GM23248 (cell line): ENCODE measurements around the gene RFX4. TPM values are rescaled to one million over a fixed set of nuclear protein-coding genes. Genes with fewer than 3 reads are reported as not detected.

Source experiments
- DNase-seq: peaks from one replicate; pipeline ENCODE4 v3.0.0-alpha.2; 2015
- H2AFZ ChIP-seq: fragments of 200-600 bp; sonication (generic); 2 replicates; pipeline ENCODE4 v1.6.1; 2016; ENCODE audit warnings: antibody characterized with exemption
- H3F3A ChIP-seq: fragments of 200-600 bp; sonication (generic); 2 replicates; pipeline ENCODE4 v1.6.1; 2016; ENCODE audit warnings: mild to moderate bottlenecking, antibody characterized with exemption, mixed run types; ENCODE audit not compliant: insufficient read depth
- H3K27ac ChIP-seq: fragments of 200-600 bp; sonication (generic); 2 replicates; pipeline ENCODE4 v1.5.1; 2016; ENCODE audit warnings: mild to moderate bottlenecking
- H3K27me3 ChIP-seq: fragments of 200-600 bp; sonication (generic); replicated peaks from 2 replicates; pipeline ENCODE4 v1.6.1; 2016; ENCODE audit warnings: mild to moderate bottlenecking; ENCODE audit not compliant: insufficient read depth
- H3K36me3 ChIP-seq: fragments of 200-600 bp; sonication (generic); 2 replicates; pipeline ENCODE4 v1.6.1; 2016; ENCODE audit warnings: low read depth, mild to moderate bottlenecking
- H3K4me1 ChIP-seq: fragments of 200-600 bp; sonication (generic); 2 replicates; pipeline ENCODE4 v1.6.1; 2016; ENCODE audit warnings: mild to moderate bottlenecking; ENCODE audit not compliant: insufficient read depth
- H3K4me2 ChIP-seq: fragments of 200-600 bp; sonication (generic); one replicate; pipeline ENCODE4 v1.6.1; 2016; ENCODE audit warnings: mild to moderate bottlenecking; ENCODE audit not compliant: unreplicated experiment
- H3K4me3 ChIP-seq: fragments of 200-600 bp; sonication (generic); 2 replicates; pipeline ENCODE4 v1.5.1; 2016; ENCODE audit warnings: mild to moderate bottlenecking
- H3K79me2 ChIP-seq: fragments of 200-600 bp; sonication (generic); 2 replicates; pipeline ENCODE4 v1.6.1; 2016; ENCODE audit warnings: mild to moderate bottlenecking; ENCODE audit not compliant: insufficient read depth
- H3K9ac ChIP-seq: fragments of 200-600 bp; sonication (generic); 2 replicates; pipeline ENCODE4 v1.6.1; 2016; ENCODE audit warnings: mild to moderate bottlenecking
- H3K9me2 ChIP-seq: fragments of 200-600 bp; sonication (generic); 2 replicates; pipeline ENCODE4 v1.6.1; 2016; ENCODE audit warnings: mixed run types, mild to moderate bottlenecking, moderate library complexity; ENCODE audit not compliant: insufficient read depth
- H3K9me3 ChIP-seq: fragments of 200-600 bp; sonication (generic); one replicate; pipeline ENCODE4 v1.6.1; 2017; ENCODE audit warnings: low read depth
- H4K20me1 ChIP-seq: fragments of 200-600 bp; sonication (generic); 2 replicates; pipeline ENCODE4 v1.6.0; 2016; ENCODE audit not compliant: insufficient read depth
- EZH2 ChIP-seq: fragments of 200-600 bp; sonication (generic); IDR thresholded peaks from 2 replicates; pipeline ENCODE4 v1.6.1; 2018; ENCODE audit warnings: antibody characterized with exemption, mild to moderate bottlenecking; ENCODE audit not compliant: insufficient read depth, poor library complexity, severe bottlenecking
- EZH2phosphoT487 ChIP-seq: fragments of 200-600 bp; sonication (generic); IDR thresholded peaks from 2 replicates; pipeline ENCODE4 v1.6.1; 2018; ENCODE audit warnings: antibody characterized with exemption, moderate library complexity, mild to moderate bottlenecking, low read depth; ENCODE audit not compliant: insufficient read depth
- WGBS, 2 experiments: methylation state at CpG; one replicate each; pipeline ENCODE4 v1.1.6; 2015 to 2017; ENCODE audit warnings: low lambda C conversion rate in 2 of 2, low coverage in 1 of 2; ENCODE audit errors: missing lambda C conversion rate in 2 of 2; 5-methylcytosine and 5-hydroxymethylcytosine counted together
- in situ Hi-C: fragments of 300-500 bp; cut with MboI; formaldehyde crosslinking; loops from 2 replicates; pipeline ENCODE4 v1.15.0; 2020
- polyA plus RNA-seq: library from polyadenylated mRNA; unstranded; fragments of >200 nt; fragmentation: Nextera tagmentation; extraction: Ambion mirVana; gene quantifications from 2 replicates; pipeline ENCODE4 v1.2.1, GENCODE V29; 2016
- total RNA-seq: library from RNA; depleted of rRNA; stranded (reverse); fragments of >200 nt; shearing (Covaris generic); gene quantifications from 2 replicates; pipeline ENCODE4 v1.2.3, GENCODE V29; 2014

RFX4 gene
- total and polyA plus RNA-seq, 2 experiments from 2014 or later = not detected

DNA sequence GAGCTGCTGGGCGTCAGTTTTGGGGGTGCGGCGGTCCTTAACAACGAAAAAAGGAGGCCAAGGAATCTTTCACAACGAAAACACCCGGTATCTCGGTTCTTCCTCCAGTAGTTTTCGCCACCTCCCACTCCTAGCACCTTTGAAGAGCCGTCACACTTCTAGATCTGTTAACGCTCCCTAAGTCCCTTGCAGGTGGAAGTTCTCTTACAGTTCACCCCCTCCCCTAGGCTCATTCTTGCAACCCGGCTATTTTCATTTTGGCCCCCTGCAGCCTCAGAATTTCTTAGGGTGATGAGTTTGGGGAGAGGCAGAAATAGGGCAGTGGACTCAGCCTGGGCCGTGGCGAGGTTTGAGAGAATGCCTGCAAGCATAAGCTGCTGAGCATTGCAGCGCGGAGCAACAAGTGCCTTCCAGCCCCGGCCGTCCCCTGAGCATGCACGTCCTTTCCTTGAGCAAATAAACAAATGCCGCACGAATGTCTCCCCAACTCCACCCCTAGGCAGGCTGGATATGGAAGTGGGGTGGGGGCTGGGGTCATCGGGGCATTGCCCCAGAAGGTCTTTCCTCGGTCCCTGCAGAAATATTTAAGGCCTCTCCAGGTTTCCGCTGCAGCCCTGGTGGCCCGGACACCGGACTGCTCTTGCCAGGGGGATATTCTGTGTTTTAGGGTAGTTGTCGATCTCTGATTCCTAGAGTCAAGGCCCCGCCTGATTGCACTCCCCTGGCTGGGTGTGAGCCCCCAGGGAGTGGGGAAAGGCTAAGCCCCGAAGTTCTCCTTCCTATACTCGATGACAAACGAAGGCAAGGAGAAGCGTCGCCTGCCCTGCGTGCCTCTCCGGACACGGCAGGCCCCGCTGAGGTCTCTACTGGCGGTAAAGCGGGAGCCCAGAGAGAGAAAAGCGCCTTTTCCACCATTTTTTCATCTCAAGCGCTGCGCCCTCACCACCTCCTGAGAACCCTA, 1.6 kb downstream of the RFX4 start:
- in situ Hi-C loops = no loop called here
- no peaks in the 10 kb centered on the region for H3K9me3 ChIP-seq
- H3K27me3 ChIP-seq = peaks cover 90% of the 10 kb centered on the region
- H3K4me2 ChIP-seq = no peak overlapping the region
- no peaks in the 10 kb centered on the region for H3K36me3 ChIP-seq
- H3K27ac ChIP-seq = no peak overlapping the region
- 9 to 11% methylated on average over 40 to 41 of the region's 41 CpGs for WGBS, 2 experiments
- no peaks in the 10 kb centered on the region for H3K79me2 ChIP-seq
- DNase-seq = no peak
- H3K9me2 ChIP-seq = no peaks in the 10 kb centered on the region
- no peaks in the 10 kb centered on the region for H4K20me1 ChIP-seq
- H3F3A ChIP-seq = no peaks in the 10 kb centered on the region
- no peak for TF ChIP-seq EZH2phosphoT487
- TF ChIP-seq EZH2 = peak; percentile 73
- H2AFZ ChIP-seq = no peak overlapping the region
- H3K4me1 ChIP-seq = 0 out of 2 replicates have a peak, but pooled peaks cover 6% of the 10 kb centered on the region
- no peak overlapping the region for H3K4me3 ChIP-seq
- no peak overlapping the region for H3K9ac ChIP-seq

DNA sequence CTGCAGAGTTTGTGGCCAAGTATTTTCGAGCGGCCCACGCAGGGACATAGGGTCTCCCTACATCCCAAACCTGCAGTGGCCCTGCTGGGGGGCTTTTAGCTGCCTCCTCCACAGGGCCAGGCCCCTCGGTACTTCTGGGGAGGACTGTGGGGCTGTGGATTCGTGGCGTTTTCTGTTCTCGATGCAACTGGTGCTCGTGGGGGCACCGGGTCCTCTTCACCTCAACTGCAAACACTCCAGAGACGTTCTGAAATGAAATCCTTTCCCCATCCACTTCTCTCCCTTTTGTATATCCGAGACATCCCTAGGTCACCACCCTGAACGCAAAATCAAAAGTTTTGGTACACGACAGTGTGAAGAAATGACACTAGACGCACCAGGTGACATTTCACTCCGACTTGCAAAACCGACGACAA, 2.3 kb downstream of the RFX4 start:
- Histone ChIP-seq H3K27me3 (peaks cover 90% of the 10 kb centered on the region), H3K4me3 (no peak overlapping the region), H3K79me2 (no peaks in the 10 kb centered on the region), H3K4me2 (no peak overlapping the region), H3K9me3 (no peaks in the 10 kb centered on the region), H3K9me2 (no peaks in the 10 kb centered on the region), H2AFZ (no peak overlapping the region), H4K20me1 (no peaks in the 10 kb centered on the region), H3K36me3 (no peaks in the 10 kb centered on the region), H3K27ac (no peak overlapping the region), H3F3A (no peaks in the 10 kb centered on the region), H3K9ac (no peak overlapping the region), H3K4me1 (0 out of 2 replicates have a peak, but pooled peaks cover 6% of the 10 kb centered on the region)
- in situ Hi-C loops = no loop called here
- no peak for TF ChIP-seq EZH2
- no peak for TF ChIP-seq EZH2phosphoT487
- DNase-seq = no peak
- WGBS, 2 experiments = 10 to 14% methylated on average over 17 of the region's 17 CpGs

DNA sequence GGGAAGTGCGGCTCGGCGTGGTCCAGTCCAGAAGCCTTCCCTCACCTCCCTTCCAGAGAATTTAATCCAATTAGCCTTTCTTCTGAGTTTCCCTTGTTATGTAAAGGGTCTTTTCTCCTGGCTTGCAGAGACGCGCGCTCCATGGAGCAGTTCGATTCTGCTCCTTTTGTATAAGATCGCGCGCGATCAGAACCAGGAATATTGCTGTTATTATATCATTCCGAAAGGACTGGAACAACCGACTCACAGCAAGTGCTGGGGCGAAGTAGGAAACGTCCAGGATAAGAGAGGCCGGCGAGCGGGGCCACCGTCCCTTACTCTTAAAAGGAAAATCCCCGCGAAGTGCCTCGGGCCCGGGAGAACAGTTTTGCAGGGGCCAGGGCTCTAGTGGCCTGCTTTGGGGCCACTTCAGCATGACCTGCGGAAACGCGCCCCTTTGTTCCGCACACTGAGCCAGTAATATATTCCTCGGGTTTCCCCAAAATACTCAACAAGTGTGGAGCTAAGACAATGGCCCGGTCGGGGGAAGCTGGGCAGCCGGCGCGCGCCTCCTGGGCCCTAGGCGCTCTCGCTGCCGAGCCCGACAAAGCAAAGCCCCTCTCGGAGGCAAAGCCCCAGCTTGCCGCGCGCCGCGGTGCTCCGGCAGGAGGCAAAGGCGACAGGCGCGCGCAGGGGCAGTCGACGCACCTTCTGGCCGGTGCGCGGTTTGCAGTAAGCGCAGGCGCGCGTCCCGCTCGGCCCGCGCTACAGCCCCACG, 2.9 kb downstream of the RFX4 start:
- Histone ChIP-seq H3K4me1 (0 out of 2 replicates have a peak, but pooled peaks cover 6% of the 10 kb centered on the region), H4K20me1 (no peaks in the 10 kb centered on the region), H3K79me2 (no peaks in the 10 kb centered on the region), H3K27ac (no peak overlapping the region), H3K4me2 (no peak overlapping the region), H3K9ac (no peak overlapping the region), H3K36me3 (no peaks in the 10 kb centered on the region), H2AFZ (no peak overlapping the region), H3K9me2 (no peaks in the 10 kb centered on the region), H3K27me3 (peaks cover 90% of the 10 kb centered on the region), H3K9me3 (no peaks in the 10 kb centered on the region), H3F3A (no peaks in the 10 kb centered on the region), H3K4me3 (no peak overlapping the region)
- in situ Hi-C loops = no loop called here
- no peak for DNase-seq
- TF ChIP-seq EZH2 (peak; percentile 81), EZH2phosphoT487 (0 out of 2 replicates have a peak, but pooled peaks have one; percentile 56)
- WGBS, 2 experiments = 5 to 6% methylated on average over 39 to 58 of the region's 63 CpGs

GRCh38 chr12:106586278-106586802, 3.5 kb downstream of the RFX4 start:
- Histone ChIP-seq H3K9me2 (no peaks in the 10 kb centered on the region), H3K27me3 (peaks cover 85% of the 10 kb centered on the region), H3K79me2 (no peaks in the 10 kb centered on the region), H3K27ac (no peak overlapping the region), H4K20me1 (no peaks in the 10 kb centered on the region), H3K36me3 (no peaks in the 10 kb centered on the region), H3K9me3 (no peaks in the 10 kb centered on the region), H3K4me2 (no peak overlapping the region), H3K9ac (no peak overlapping the region), H3F3A (no peaks in the 10 kb centered on the region), H2AFZ (no peak overlapping the region), H3K4me1 (0 out of 2 replicates have a peak, but pooled peaks cover 6% of the 10 kb centered on the region), H3K4me3 (no peak overlapping the region)
- DNase-seq = no peak
- in situ Hi-C loops = no loop called here
- WGBS, 2 experiments = 3 to 5% methylated on average over 35 of the region's 35 CpGs
- TF ChIP-seq EZH2 (no peak), EZH2phosphoT487 (no peak)
